ENCODE results near the gene EME2. TPM values are rescaled to one million over a fixed set of nuclear protein-coding genes. Genes with fewer than 3 reads are reported as not detected.

The EME2 gene
- total RNA-seq, 2 donors from 2014 or later = 3.5 to 5.0 TPM

DNA sequence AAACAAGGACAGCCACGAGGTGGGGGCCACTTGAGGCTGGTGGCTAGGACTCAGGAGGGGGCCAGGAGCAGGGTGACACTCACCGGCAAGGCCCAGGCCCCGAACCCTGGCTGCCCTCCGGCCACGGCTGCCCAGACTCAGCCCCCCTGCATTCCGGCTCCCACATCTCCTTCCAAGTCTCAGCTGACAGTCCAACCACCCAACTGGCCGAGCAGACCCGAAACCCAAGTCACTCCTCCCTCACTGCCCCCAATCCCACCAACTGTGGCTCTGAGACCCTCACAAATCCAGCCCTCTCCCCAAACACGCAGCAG lies 44.6 kb downstream of the EME2 start:
- no peak for DNase-seq (ENCODE audit: low spot score)
- H3K27ac ChIP-seq = no peak overlapping the region
- no peak overlapping the region for H3K4me3 ChIP-seq
- no peaks in the 10 kb centered on the region for H3K9me3 ChIP-seq
- peaks cover 68% of the 10 kb centered on the region for H3K36me3 ChIP-seq
- no peaks in the 10 kb centered on the region for H3K27me3 ChIP-seq
- TF ChIP-seq, protein P1, sequence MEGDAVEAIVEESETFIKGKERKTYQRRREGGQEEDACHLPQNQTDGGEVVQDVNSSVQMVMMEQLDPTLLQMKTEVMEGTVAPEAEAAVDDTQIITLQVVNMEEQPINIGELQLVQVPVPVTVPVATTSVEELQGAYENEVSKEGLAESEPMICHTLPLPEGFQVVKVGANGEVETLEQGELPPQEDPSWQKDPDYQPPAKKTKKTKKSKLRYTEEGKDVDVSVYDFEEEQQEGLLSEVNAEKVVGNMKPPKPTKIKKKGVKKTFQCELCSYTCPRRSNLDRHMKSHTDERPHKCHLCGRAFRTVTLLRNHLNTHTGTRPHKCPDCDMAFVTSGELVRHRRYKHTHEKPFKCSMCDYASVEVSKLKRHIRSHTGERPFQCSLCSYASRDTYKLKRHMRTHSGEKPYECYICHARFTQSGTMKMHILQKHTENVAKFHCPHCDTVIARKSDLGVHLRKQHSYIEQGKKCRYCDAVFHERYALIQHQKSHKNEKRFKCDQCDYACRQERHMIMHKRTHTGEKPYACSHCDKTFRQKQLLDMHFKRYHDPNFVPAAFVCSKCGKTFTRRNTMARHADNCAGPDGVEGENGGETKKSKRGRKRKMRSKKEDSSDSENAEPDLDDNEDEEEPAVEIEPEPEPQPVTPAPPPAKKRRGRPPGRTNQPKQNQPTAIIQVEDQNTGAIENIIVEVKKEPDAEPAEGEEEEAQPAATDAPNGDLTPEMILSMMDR (IDR thresholded peaks at IDR 0.05) = no peak
- H3K4me1 ChIP-seq = peaks cover 0 to 9% of the 10 kb centered on the region in 2 donors

DNA sequence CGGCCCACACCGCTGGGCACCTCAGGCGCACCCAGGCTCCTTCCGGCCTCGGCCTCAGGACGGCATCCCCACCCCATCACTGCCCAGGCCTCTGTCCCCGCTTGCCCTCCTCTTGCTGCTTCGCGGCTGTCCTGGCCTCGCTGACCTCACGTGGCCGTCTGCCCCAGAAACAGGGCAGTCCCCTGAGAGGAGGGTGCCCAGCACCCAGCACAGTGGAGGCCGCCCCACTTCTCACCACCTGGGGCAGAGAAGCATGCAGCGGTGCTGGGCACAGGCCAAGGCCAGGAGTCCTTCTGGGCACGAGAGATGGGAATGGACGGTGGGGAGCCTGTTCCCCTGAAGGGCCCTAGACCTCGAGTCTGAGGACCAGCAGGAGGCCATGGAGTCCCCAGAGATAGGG lies 45.1 kb downstream of the EME2 start:
- Histone ChIP-seq H3K36me3 (peaks cover 73% of the 10 kb centered on the region), H3K9me3 (no peaks in the 10 kb centered on the region), H3K4me1 (peaks cover 0 to 5% of the 10 kb centered on the region in 2 donors), H3K27ac (no peak overlapping the region), H3K27me3 (no peaks in the 10 kb centered on the region), H3K4me3 (no peak overlapping the region)
- no peak for DNase-seq (ENCODE audit: low spot score)
- TF ChIP-seq, protein P1 (IDR thresholded peaks at IDR 0.05) = no peak

DNA sequence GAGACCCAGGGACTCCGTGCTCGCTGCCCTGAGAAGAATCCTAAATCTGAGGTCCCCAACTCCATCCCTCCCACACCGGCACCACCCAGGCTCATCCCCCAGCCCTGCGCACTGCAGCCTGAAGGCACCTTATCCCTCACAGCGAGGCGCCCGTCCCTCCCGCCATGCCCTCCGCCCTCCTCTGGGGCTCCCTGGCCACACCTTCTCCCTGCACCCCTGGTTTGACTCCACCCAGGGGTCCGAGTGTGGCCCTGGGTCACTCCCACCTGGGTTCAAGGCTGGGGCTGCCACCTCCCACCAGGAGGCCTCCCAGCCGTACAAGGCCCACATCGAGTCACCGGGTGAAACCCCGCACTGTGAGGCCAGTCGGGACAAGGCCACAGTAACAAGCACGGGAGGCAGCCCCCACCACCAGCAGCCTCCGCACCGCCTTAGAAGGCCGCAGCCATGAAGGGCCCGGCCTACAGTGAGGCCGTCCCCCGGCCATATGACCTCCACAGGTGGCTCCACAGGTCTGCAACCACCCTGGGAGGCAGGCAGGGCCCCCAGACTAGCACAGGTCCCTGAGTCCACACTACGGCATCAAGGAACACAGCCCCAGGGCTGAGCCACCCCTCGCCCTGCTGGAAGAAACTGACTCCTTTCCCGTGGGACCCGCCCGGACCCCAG lies 45.7 kb downstream of the EME2 start:
- no peak overlapping the region for H3K4me3 ChIP-seq
- DNase-seq (ENCODE audit: low spot score) = no peak
- H3K27me3 ChIP-seq = no peaks in the 10 kb centered on the region
- TF ChIP-seq, protein P1 (IDR thresholded peaks at IDR 0.05) = no peak
- peaks cover 73% of the 10 kb centered on the region for H3K36me3 ChIP-seq
- H3K9me3 ChIP-seq = no peaks in the 10 kb centered on the region
- H3K4me1 ChIP-seq = no peaks in the 10 kb centered on the region
- H3K27ac ChIP-seq = no peak overlapping the region

DNA sequence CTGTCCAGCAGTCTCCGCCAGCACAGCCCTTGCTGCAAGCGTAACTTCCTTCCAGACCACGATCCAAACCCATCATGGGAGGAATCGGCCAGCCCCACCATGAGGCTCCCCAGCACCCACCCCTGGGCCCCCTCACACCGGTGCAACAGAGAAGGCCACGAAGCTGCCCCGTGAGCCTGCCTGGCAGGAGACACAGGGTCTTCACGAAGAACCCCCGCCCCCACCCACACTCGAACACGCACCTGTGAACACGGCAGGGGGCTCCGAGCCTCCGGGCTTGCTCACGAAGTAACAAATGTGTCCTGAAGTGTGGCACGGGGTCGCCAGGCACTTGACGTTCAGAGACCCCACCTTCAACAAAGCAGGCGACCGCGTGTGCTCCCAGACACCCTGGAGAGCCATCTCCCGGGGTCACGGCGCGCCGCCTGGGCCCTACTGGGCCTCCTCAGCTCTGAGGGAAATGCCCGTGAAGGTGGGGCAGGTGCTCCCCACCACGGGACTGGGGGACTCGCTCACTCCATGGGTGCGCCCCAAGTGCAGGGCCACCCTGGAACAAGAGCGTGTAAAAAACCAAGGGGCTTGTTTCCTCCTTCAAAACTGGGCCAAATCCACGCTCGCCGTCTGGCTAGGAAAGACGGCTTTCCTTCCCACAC lies 46.4 kb downstream of the EME2 start:
- DNase-seq (ENCODE audit: low spot score) = no peak
- H3K27ac ChIP-seq = no peak overlapping the region
- H3K36me3 ChIP-seq = peaks cover 66% of the 10 kb centered on the region
- H3K4me3 ChIP-seq = no peak overlapping the region
- peaks cover 0 to 3% of the 10 kb centered on the region in 2 donors for H3K4me1 ChIP-seq
- TF ChIP-seq, protein P1 (IDR thresholded peaks at IDR 0.05) = no peak
- no peaks in the 10 kb centered on the region for H3K27me3 ChIP-seq
- no peaks in the 10 kb centered on the region for H3K9me3 ChIP-seq

DNA sequence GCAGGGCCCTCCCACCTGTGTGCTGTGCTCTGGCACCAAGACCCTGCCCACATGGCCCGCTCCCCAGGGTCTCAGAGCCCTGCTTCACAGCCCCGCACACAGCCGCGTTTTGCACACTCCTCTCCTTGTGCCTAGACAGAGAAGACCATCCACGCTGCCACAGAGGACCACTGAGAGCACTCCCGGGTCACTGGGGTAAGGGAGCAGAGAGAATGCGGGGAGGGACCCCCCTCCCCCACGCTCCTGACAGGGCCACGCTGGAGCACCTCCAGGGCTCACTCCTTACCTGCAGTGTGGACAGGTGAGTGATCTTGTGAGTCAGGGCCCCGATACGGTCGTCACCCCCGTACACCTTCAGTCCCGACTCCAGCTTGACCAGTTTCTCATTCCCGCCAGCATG lies 47.0 kb downstream of the EME2 start:
- no peaks in the 10 kb centered on the region for H3K27me3 ChIP-seq
- no peaks in the 10 kb centered on the region for H3K9me3 ChIP-seq
- H3K27ac ChIP-seq = no peak overlapping the region
- no peak for DNase-seq (ENCODE audit: low spot score)
- peaks cover 66% of the 10 kb centered on the region for H3K36me3 ChIP-seq
- TF ChIP-seq, protein P1 (IDR thresholded peaks at IDR 0.05) = no peak
- peaks cover 0 to 9% of the 10 kb centered on the region in 2 donors for H3K4me1 ChIP-seq
- no peak overlapping the region for H3K4me3 ChIP-seq
